Measurements from ENCODE around the gene AP4M1. TPM values are rescaled to one million over a fixed set of nuclear protein-coding genes. Genes with fewer than 3 reads are reported as not detected.

Gene AP4M1
- 26.7 and 26.9 TPM in 2 replicates for total RNA-seq

GRCh38 chr7:100101016-100101862, at the start of gene AP4M1, which contains the start of gene MCM7:
Gene AP4M1 (plus strand): TSS chr7:100101643. CDS start chr7:100101715, 72 bp downstream.
Gene MCM7 (minus strand): TSS chr7:100101397. CDS start chr7:100101294, 103 bp downstream.

GRCh38 chr7:100081535-100082102, 19.8 kb upstream of the AP4M1 start, which contains the start of gene ZNF3:
Gene ZNF3 (minus strand): TSS chr7:100081723. CDS start chr7:100077357, 4,366 bp downstream.

GRCh38 chr7:100088621-100089457, 12.6 kb upstream of the AP4M1 start, which contains the start of gene COPS6:
Gene COPS6 (plus strand): TSS chr7:100088969. CDS start chr7:100088991, 22 bp downstream.

GRCh38 chr7:100119072-100119969, 17.9 kb downstream of the AP4M1 start, which contains the start of the genes CNPY4 and TAF6:
Gene CNPY4 (plus strand): TSS chr7:100119634. CDS start chr7:100119745, 111 bp downstream.
Gene TAF6 (minus strand): TSS chr7:100119358. CDS start chr7:100114209, 5,149 bp downstream.

GRCh38 chr7:100126931-100127865, 25.8 kb downstream of the AP4M1 start, which contains the start of gene MBLAC1:
Gene MBLAC1 (plus strand): TSS chr7:100126967. CDS start chr7:100127396, 429 bp downstream.

GRCh38 chr7:100148559-100149328, 47.3 kb downstream of the AP4M1 start, which contains the start of gene LAMTOR4:
Gene LAMTOR4 (plus strand): TSS chr7:100148918. CDS start chr7:100148973, 55 bp downstream.

Small RNA genes lying within 50 kb of the gene (small RNA-seq; reads per million reads assigned to genes)
- gene MIR106B (ENCODE audit: low replicate concordance) (3,984 reads per million, percentile 100 among the genes with 10 or more reads in this experiment), gene MIR25 (ENCODE audit: low replicate concordance) (1,147 reads per million, percentile 100 among the genes with 10 or more reads in this experiment), gene MIR93 (ENCODE audit: low replicate concordance) (4,058 reads per million, percentile 100 among the genes with 10 or more reads in this experiment)

Other genes starting within 250 kb of the AP4M1 start
- gene OR2AE1, start 224.6 kb upstream of the AP4M1 start, total RNA-seq, result 0.66 TPM in 1 of 2 replicates, not detected in the other
- 12.9 and 26.9 TPM in 2 replicates for gene TRIM4, start 182.1 kb upstream of the AP4M1 start, total RNA-seq
- gene GJC3, start 172.0 kb upstream of the AP4M1 start, total RNA-seq, result not detected in 2 replicates
- not detected in 2 replicates for gene AZGP1, start 125.6 kb upstream of the AP4M1 start, total RNA-seq
- 31.9 and 33.3 TPM in 2 replicates for gene ZKSCAN1, start 86.0 kb upstream of the AP4M1 start, total RNA-seq
- 7.9 and 10.5 TPM in 2 replicates for gene ZSCAN21, start 51.9 kb upstream of the AP4M1 start, total RNA-seq
- 31.7 and 41.1 TPM in 2 replicates for gene ZNF3, start 19.9 kb upstream of the AP4M1 start, total RNA-seq
- gene COPS6, start 12.7 kb upstream of the AP4M1 start, total RNA-seq, result 122 and 154 TPM in 2 replicates
- gene MCM7, start 246 bp upstream of the AP4M1 start, total RNA-seq, result 24.1 and 179 TPM in 2 replicates
- 43.8 and 74.3 TPM in 2 replicates for gene TAF6, start 17.7 kb downstream of the AP4M1 start, total RNA-seq
- 19.3 and 30.9 TPM in 2 replicates for gene CNPY4, start 18.0 kb downstream of the AP4M1 start, total RNA-seq
- gene MBLAC1, start 25.3 kb downstream of the AP4M1 start, total RNA-seq, result 2.6 and 2.9 TPM in 2 replicates
- gene LAMTOR4, start 47.3 kb downstream of the AP4M1 start, total RNA-seq, result 41.8 and 67.4 TPM in 2 replicates
- gene TRAPPC14, start 57.1 kb downstream of the AP4M1 start, total RNA-seq, result 10.9 and 12.7 TPM in 2 replicates
- gene GAL3ST4, start 67.0 kb downstream of the AP4M1 start, total RNA-seq, result 2.2 and 2.6 TPM in 2 replicates
- gene GPC2, start 75.7 kb downstream of the AP4M1 start, total RNA-seq, result 0.66 and 1.9 TPM in 2 replicates
- 0.44 and 1.1 TPM in 2 replicates for gene STAG3, start 76.3 kb downstream of the AP4M1 start, total RNA-seq
- not detected in 2 replicates for gene PVRIG, start 118.3 kb downstream of the AP4M1 start, total RNA-seq
- gene SPDYE3, start 206.1 kb downstream of the AP4M1 start, total RNA-seq, result not detected in 2 replicates